Measurements from ENCODE around the gene SLC24A3. TPM values are rescaled to one million over a fixed set of nuclear protein-coding genes. Genes with fewer than 3 reads are reported as not detected.

The SLC24A3 gene
- total RNA-seq, 1 donor from 2014 or later, result 0.96 TPM

DNA sequence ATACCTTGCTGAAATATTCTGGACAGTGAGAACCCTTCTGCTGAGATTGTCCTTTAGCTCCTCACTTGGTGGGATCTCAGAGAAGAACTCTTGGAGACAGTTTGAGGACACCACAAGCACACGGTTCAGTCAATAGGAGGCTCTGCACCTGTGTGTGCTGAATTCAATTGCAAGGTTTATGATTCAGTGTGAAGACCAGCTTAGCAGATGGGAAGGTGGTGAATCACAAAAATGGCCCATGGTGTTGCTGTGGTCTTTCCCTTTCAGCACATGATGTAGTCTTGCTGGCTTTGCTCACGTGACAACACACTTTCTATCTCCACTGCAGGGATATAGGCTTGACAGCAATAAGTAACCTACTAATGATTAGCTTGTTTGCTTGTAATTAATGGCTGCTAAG, 270.3 kb downstream of the SLC24A3 start:
- Mint-ChIP-seq H3K36me3 (ENCODE audit: insufficient read depth) (no peaks in the 10 kb centered on the region), H3K4me1 (ENCODE audit: low read depth) (peaks cover 1% of the 10 kb centered on the region), H3K27ac (no peak overlapping the region), H3K27me3 (peaks cover 6% of the 10 kb centered on the region), H3K9me3 (ENCODE audit: low read depth) (no peaks in the 10 kb centered on the region), H3K4me3 (ENCODE audit: low read depth) (no peak overlapping the region)
- DNase-seq (ENCODE audit: low spot score, unreplicated experiment), result no peak
- TF ChIP-seq, protein P1, sequence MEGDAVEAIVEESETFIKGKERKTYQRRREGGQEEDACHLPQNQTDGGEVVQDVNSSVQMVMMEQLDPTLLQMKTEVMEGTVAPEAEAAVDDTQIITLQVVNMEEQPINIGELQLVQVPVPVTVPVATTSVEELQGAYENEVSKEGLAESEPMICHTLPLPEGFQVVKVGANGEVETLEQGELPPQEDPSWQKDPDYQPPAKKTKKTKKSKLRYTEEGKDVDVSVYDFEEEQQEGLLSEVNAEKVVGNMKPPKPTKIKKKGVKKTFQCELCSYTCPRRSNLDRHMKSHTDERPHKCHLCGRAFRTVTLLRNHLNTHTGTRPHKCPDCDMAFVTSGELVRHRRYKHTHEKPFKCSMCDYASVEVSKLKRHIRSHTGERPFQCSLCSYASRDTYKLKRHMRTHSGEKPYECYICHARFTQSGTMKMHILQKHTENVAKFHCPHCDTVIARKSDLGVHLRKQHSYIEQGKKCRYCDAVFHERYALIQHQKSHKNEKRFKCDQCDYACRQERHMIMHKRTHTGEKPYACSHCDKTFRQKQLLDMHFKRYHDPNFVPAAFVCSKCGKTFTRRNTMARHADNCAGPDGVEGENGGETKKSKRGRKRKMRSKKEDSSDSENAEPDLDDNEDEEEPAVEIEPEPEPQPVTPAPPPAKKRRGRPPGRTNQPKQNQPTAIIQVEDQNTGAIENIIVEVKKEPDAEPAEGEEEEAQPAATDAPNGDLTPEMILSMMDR (IDR thresholded peaks at IDR 0.05; ENCODE audit: unreplicated experiment), result no peak

DNA sequence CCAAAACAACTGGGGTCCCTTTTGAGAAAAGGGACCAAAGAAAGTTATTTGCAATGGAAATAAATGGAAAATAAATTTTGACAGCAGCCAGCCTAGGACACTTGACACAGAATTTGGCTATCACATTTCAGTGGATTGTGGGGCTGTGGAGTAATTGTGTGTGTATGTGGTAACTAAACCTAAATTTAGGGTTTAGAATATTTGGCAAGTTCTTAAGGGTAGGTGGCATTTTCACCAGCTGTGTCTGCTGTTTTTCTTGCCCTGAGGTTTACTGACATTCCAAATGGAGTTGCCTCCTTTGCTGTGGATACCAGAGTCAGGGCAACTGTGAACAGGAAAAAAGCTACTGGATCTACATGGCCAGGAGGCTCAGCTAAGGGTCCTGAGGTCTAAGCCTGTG, 270.9 kb downstream of the SLC24A3 start:
- no peak overlapping the region for H3K27ac Mint-ChIP-seq
- peaks cover 6% of the 10 kb centered on the region for H3K27me3 Mint-ChIP-seq
- H3K9me3 Mint-ChIP-seq (ENCODE audit: low read depth), result no peaks in the 10 kb centered on the region
- H3K4me1 Mint-ChIP-seq (ENCODE audit: low read depth), result peaks cover 1% of the 10 kb centered on the region
- no peaks in the 10 kb centered on the region for H3K36me3 Mint-ChIP-seq (ENCODE audit: insufficient read depth)
- no peak overlapping the region for H3K4me3 Mint-ChIP-seq (ENCODE audit: low read depth)
- TF ChIP-seq, protein P1 (IDR thresholded peaks at IDR 0.05; ENCODE audit: unreplicated experiment), result no peak
- no peak for DNase-seq (ENCODE audit: low spot score, unreplicated experiment)

DNA sequence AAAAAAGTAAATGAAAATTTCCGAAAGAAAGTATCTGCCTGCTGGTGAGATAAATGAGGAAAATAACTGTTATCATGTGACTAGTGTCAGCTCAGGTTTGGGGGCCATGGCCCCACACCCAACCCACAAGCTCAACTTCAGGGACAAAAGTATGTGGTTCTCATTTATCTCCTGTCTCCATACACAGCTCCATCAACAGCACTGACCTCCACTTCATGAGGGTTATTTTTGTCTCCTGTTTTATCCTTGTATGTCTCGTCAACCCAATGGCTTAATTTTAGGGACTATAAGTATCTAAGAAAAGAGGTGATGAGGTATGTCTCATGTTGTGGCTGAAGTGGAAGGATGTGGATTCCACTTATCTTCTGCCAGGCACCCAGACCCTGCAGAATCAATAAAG, 274.0 kb downstream of the SLC24A3 start:
- H3K4me1 Mint-ChIP-seq (ENCODE audit: low read depth), result peaks cover 1% of the 10 kb centered on the region
- H3K4me3 Mint-ChIP-seq (ENCODE audit: low read depth), result no peak overlapping the region
- H3K9me3 Mint-ChIP-seq (ENCODE audit: low read depth), result no peaks in the 10 kb centered on the region
- TF ChIP-seq, protein P1 (IDR thresholded peaks at IDR 0.05; ENCODE audit: unreplicated experiment), result no peak
- no peaks in the 10 kb centered on the region for H3K36me3 Mint-ChIP-seq (ENCODE audit: insufficient read depth)
- no peak overlapping the region for H3K27ac Mint-ChIP-seq
- DNase-seq (ENCODE audit: low spot score, unreplicated experiment), result no peak
- H3K27me3 Mint-ChIP-seq, result peaks cover 6% of the 10 kb centered on the region

DNA sequence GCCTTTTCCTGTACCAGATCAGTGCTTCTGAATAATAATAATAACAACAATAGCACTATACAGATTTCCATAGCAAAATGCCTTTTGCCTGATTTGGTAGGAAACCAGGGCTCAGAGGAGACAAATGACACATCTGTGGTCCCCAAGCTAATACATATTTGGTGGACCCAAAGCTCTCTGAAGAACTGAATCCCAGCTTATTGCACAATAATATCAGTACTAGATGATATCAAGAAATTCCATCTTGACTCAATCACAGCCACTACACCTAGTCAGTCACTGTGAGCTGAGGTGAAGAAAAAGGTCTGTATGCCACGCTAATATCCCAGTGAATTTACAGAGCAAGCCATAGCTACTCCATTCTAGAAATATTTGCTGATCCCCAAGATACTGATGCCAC, 275.0 kb downstream of the SLC24A3 start:
- TF ChIP-seq, protein P1 (IDR thresholded peaks at IDR 0.05; ENCODE audit: unreplicated experiment), result no peak
- Mint-ChIP-seq H3K36me3 (ENCODE audit: insufficient read depth) (no peaks in the 10 kb centered on the region), H3K9me3 (ENCODE audit: low read depth) (no peaks in the 10 kb centered on the region), H3K27ac (no peak overlapping the region), H3K27me3 (peaks cover 6% of the 10 kb centered on the region), H3K4me1 (ENCODE audit: low read depth) (peaks cover 1% of the 10 kb centered on the region), H3K4me3 (ENCODE audit: low read depth) (no peak overlapping the region)
- no peak for DNase-seq (ENCODE audit: low spot score, unreplicated experiment)

DNA sequence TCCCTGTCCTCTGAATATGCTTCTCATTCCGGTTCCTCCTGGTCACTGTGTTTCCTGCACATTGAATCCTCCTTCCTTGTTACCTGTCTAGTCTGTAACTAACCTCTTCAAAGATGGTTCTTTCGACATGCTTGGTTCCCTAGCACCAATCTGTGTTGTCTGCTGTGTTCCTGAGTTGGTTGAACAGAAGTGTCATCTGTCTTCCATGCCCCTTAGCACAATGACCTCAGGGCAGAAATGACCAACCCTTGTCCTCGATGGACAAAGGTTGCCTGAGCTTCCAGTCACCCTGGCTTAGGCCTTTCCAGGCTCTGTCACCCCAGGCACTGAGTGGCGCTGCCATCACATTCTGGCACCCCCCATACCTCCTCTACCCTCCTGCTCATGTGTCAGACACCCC, 278.8 kb downstream of the SLC24A3 start:
- Mint-ChIP-seq H3K36me3 (ENCODE audit: insufficient read depth) (no peaks in the 10 kb centered on the region), H3K4me3 (ENCODE audit: low read depth) (no peak overlapping the region), H3K27ac (no peak overlapping the region), H3K4me1 (ENCODE audit: low read depth) (no peaks in the 10 kb centered on the region), H3K9me3 (ENCODE audit: low read depth) (no peaks in the 10 kb centered on the region), H3K27me3 (peaks cover 9% of the 10 kb centered on the region)
- TF ChIP-seq, protein P1 (IDR thresholded peaks at IDR 0.05; ENCODE audit: unreplicated experiment), result no peak
- no peak for DNase-seq (ENCODE audit: low spot score, unreplicated experiment)
